H1 (cell line): ENCODE data around the gene ABCA2. TPM values are rescaled to one million over a fixed set of nuclear protein-coding genes. Genes with fewer than 3 reads are reported as not detected.

ENCODE experiments used
- CTCF ChIA-PET: fragments of 300-600 bp; sonication (Branson Sonifier 250); formaldehyde crosslinking; loops from one replicate; lab custom pipeline; 2021; ENCODE audit not compliant: partially characterized antibody; lab: Charles Lee
- POLR2A ChIA-PET: fragments of 300-600 bp; sonication (Branson Sonifier 250); formaldehyde crosslinking; loops from one replicate; lab custom pipeline; 2021; ENCODE audit warnings: inconsistent platforms; ENCODE audit not compliant: partially characterized antibody; lab: Charles Lee
- DNase-seq, 2 experiments: peaks; one replicate each; pipeline versions ENCODE4 v3.0.0 to v3.0.0-alpha.2; 2010 to 2022; ENCODE audit warnings: low spot score in 2 of 2, low read depth in 1 of 2, mixed read lengths in 1 of 2
- FAIRE-seq: peaks from 2 replicates; lab custom pipeline; 2011; peaks lifted over from hg19 to GRCh38; lab: Jason Lieb, UNC
- H2AFZ ChIP-seq: 2 replicates; pipeline ENCODE4 v1.8.1; 2012; ENCODE audit warnings: low read length, inconsistent platforms
- H2AK5ac ChIP-seq: 2 replicates; pipeline ENCODE4 v1.6.1; 2013; ENCODE audit warnings: low read depth, low read length
- H2BK120ac ChIP-seq: replicated peaks from 2 replicates; pipeline ENCODE3; 2013; ENCODE audit warnings: low read depth, low read length, inconsistent platforms
- H2BK12ac ChIP-seq: 2 replicates; pipeline ENCODE4 v1.6.1; 2013; ENCODE audit warnings: low read depth, low read length
- H2BK15ac ChIP-seq: 2 replicates; pipeline ENCODE4 v1.6.1; 2013; ENCODE audit warnings: low read length
- H2BK20ac ChIP-seq: 2 replicates; pipeline ENCODE4 v1.6.1; 2013; ENCODE audit warnings: low read length
- H2BK5ac ChIP-seq: 2 replicates; pipeline ENCODE4 v1.6.1; 2013; ENCODE audit warnings: low read depth, low read length
- H3K14ac ChIP-seq: 2 replicates; pipeline ENCODE4 v1.6.1; 2013; ENCODE audit warnings: inconsistent platforms; ENCODE audit not compliant: insufficient read length
- H3K18ac ChIP-seq: 2 replicates; pipeline ENCODE4 v1.6.1; 2013; ENCODE audit warnings: low read length; ENCODE audit errors: extremely low read depth
- H3K23ac ChIP-seq: 2 replicates; pipeline ENCODE4 v1.6.1; 2013; ENCODE audit warnings: inconsistent platforms; ENCODE audit not compliant: insufficient read length
- H3K23me2 ChIP-seq: 2 replicates; pipeline ENCODE4 v1.6.1; 2013; ENCODE audit warnings: low read depth, low read length
- H3K27ac ChIP-seq: 2 replicates; pipeline ENCODE4 v1.6.1; 2011; ENCODE audit warnings: low read depth, low read length, inconsistent platforms
- H3K27me3 ChIP-seq, 4 experiments: replicated peaks in 1 of 4; 1 replicate in 1 of 4; 2 replicates in 3 of 4; pipeline versions ENCODE4 v1.6.1 to v1.8.1; 2011 to 2013; ENCODE audit warnings: low read length in 3 of 4, mild to moderate bottlenecking in 3 of 4, inconsistent platforms in 2 of 4, mixed read lengths in 2 of 4, moderate library complexity in 1 of 4; ENCODE audit not compliant: control insufficient read depth in 3 of 4, insufficient read depth in 3 of 4; ENCODE audit errors: extremely low read depth in 1 of 4
- H3K36me3 ChIP-seq, 4 experiments: 2 replicates each; pipeline versions ENCODE4 v1.6.1 to v1.8.1; 2011 to 2013; ENCODE audit warnings: mild to moderate bottlenecking in 4 of 4, low read length in 3 of 4, moderate library complexity in 2 of 4, control low read depth in 1 of 4, inconsistent platforms in 1 of 4; ENCODE audit not compliant: insufficient read depth in 4 of 4, control insufficient read depth in 2 of 4
- H3K4ac ChIP-seq: replicated peaks from 2 replicates; pipeline ENCODE3; 2013; ENCODE audit warnings: low read length, low read depth, mixed read lengths, inconsistent platforms; ENCODE audit not compliant: insufficient read length
- H3K4me1 ChIP-seq, 4 experiments: replicated peaks in 1 of 4; 1 replicate in 1 of 4; 2 replicates in 3 of 4; pipeline versions ENCODE4 v1.6.1 to v1.8.1; 2011 to 2013; ENCODE audit warnings: low read length in 3 of 4, inconsistent platforms in 2 of 4, mixed read lengths in 1 of 4; ENCODE audit not compliant: insufficient read depth in 4 of 4, control insufficient read depth in 3 of 4
- H3K4me2 ChIP-seq, 2 experiments: 2 replicates each; pipeline versions ENCODE4 v1.6.1 to v1.8.1; 2011 to 2013; ENCODE audit warnings: low read depth in 2 of 2, low read length in 2 of 2, control low read depth in 1 of 2, inconsistent platforms in 1 of 2, mild to moderate bottlenecking in 1 of 2; ENCODE audit not compliant: insufficient read depth in 1 of 2
- H3K4me3 ChIP-seq, 4 experiments: fragments of 200-600, 300-600 bp in 1 of 4; sonication (generic), shearing (Covaris generic), sonication (Bioruptor Twin) in 1 of 4; 2 replicates each; pipeline versions ENCODE4 v1.5.1 to v1.8.1; 2011 to 2016; ENCODE audit warnings: low read length in 4 of 4, low read depth in 3 of 4, control low read depth in 2 of 4, inconsistent platforms in 2 of 4, mild to moderate bottlenecking in 2 of 4, mixed read lengths in 1 of 4, moderate library complexity in 1 of 4; ENCODE audit not compliant: insufficient read depth in 2 of 4; ENCODE audit errors: extremely low read depth in 1 of 4
- H3K56ac ChIP-seq: replicated peaks from 2 replicates; pipeline ENCODE3; 2013; ENCODE audit warnings: low read depth, mild to moderate bottlenecking, mixed read lengths, low read length, inconsistent platforms; ENCODE audit not compliant: insufficient read length
- H3K79me1 ChIP-seq: 2 replicates; pipeline ENCODE4 v1.6.1; 2013; ENCODE audit warnings: low read depth, low read length, control low read depth
- H3K79me2 ChIP-seq, 2 experiments: 2 replicates each; pipeline versions ENCODE4 v1.6.1 to v1.8.1; 2012 to 2013; ENCODE audit warnings: low read length in 2 of 2, mild to moderate bottlenecking in 2 of 2, inconsistent platforms in 1 of 2; ENCODE audit not compliant: insufficient read depth in 2 of 2, control insufficient read depth in 1 of 2
- H3K9ac ChIP-seq, 4 experiments: replicated peaks in 1 of 4; 1 replicate in 1 of 4; 2 replicates in 3 of 4; pipeline versions ENCODE4 v1.6.1 to v1.8.1; 2011 to 2013; ENCODE audit warnings: low read depth in 3 of 4, low read length in 3 of 4, control low read depth in 2 of 4, mild to moderate bottlenecking in 2 of 4, moderate library complexity in 2 of 4, inconsistent platforms in 1 of 4; ENCODE audit errors: extremely low read depth in 1 of 4
- H3K9me3 ChIP-seq, 2 experiments: 2 replicates each; pipeline versions ENCODE4 v1.6.1 to v1.8.1; 2012 to 2013; ENCODE audit warnings: mild to moderate bottlenecking in 2 of 2, moderate library complexity in 2 of 2, control low read depth in 1 of 2, inconsistent platforms in 1 of 2, low read depth in 1 of 2, low read length in 1 of 2, mixed read lengths in 1 of 2; ENCODE audit not compliant: insufficient read depth in 2 of 2
- H4K20me1 ChIP-seq, 2 experiments: replicated peaks in 1 of 2; 2 replicates each; pipeline versions ENCODE3 to v1.8.1; 2011 to 2013; ENCODE audit warnings: inconsistent platforms in 2 of 2, low read length in 2 of 2, mild to moderate bottlenecking in 1 of 2; ENCODE audit not compliant: insufficient read depth in 2 of 2, control insufficient read depth in 1 of 2
- H4K5ac ChIP-seq: 2 replicates; pipeline ENCODE4 v1.6.1; 2013; ENCODE audit warnings: low read length, low read depth, mixed read lengths, inconsistent platforms; ENCODE audit not compliant: insufficient read length
- H4K8ac ChIP-seq: 2 replicates; pipeline ENCODE4 v1.8.0; 2013; ENCODE audit warnings: mild to moderate bottlenecking, moderate library complexity, low read length, inconsistent platforms; ENCODE audit not compliant: insufficient read depth; ENCODE audit errors: extremely low read depth
- H4K91ac ChIP-seq: replicated peaks from 2 replicates; pipeline ENCODE3; 2013; ENCODE audit warnings: low read length, mixed read lengths, inconsistent platforms; ENCODE audit not compliant: insufficient read length
- ATF2 ChIP-seq: IDR thresholded peaks from 2 replicates; pipeline ENCODE4 v1.6.1; 2012; ENCODE audit warnings: low read length, inconsistent platforms
- FOSL1 ChIP-seq: IDR thresholded peaks from 2 replicates; pipeline ENCODE4 v1.6.1; 2011; ENCODE audit warnings: mild to moderate bottlenecking, low read depth, low read length, moderate library complexity; ENCODE audit not compliant: insufficient read depth
- GABPA ChIP-seq: IDR thresholded peaks from 2 replicates; pipeline ENCODE4 v1.6.1; 2011; ENCODE audit warnings: mild to moderate bottlenecking, low read length, moderate library complexity, borderline replicate concordance; ENCODE audit not compliant: insufficient read depth
- JUN ChIP-seq: IDR thresholded peaks from 2 replicates; pipeline ENCODE4 v1.6.1; 2011; ENCODE audit warnings: low read depth, mild to moderate bottlenecking, improper control_type of control experiment, low read length
- TBP ChIP-seq: IDR thresholded peaks from 2 replicates; pipeline ENCODE4 v1.6.1; 2011; ENCODE audit warnings: low read depth, low read length, improper control_type of control experiment
- TEAD4 ChIP-seq: IDR thresholded peaks from 2 replicates; pipeline ENCODE4 v1.6.1; 2012; ENCODE audit warnings: low read depth, low read length, inconsistent platforms, mixed read lengths
- whole genome bisulfite sequencing, 2 experiments: shearing (Covaris generic) in 1 of 2; methylation state at CpG; one replicate each; pipeline versions ENCODE4 v1.1.6 to v1.1.7; 2013 to 2015; ENCODE audit warnings: low lambda C conversion rate in 2 of 2, mixed read lengths in 2 of 2, inconsistent platforms in 1 of 2, low coverage in 1 of 2, missing lambda C conversion rate in 1 of 2; ENCODE audit not compliant: insufficient replicate concordance in 2 of 2, insufficient coverage in 1 of 2, insufficient read length in 1 of 2; ENCODE audit errors: extremely low coverage in 1 of 2, missing lambda C conversion rate in 1 of 2; 5-methylcytosine and 5-hydroxymethylcytosine counted together
- polyA plus RNA-seq, 7 experiments: library from polyadenylated mRNA; depleted of rRNA in 3 of 7; stranded (reverse) in 5 of 7; unstranded in 2 of 7; fragments of >200 nt in 5 of 7; fragments of 200-250 nt in 2 of 7; gene quantifications; 1 replicate in 5 of 7; 2 replicates in 1 of 7; 4 replicates in 1 of 7; pipeline versions ENCODE4 v1.2.1 to v1.2.3, GENCODE V29; 2011 to 2013; ENCODE audit warnings: missing spikeins in 2 of 7, mixed read lengths in 2 of 7
- total RNA-seq: library from RNA; stranded (reverse); fragmentation: NEBNext Ultra II Directional; extraction: Animal tissue kit (Norgen Biotek cat#: 25700); gene quantifications from 2 replicates; pipeline ENCODE4 v1.2.1, GENCODE V29; 2021

ABCA2 gene
- total and polyA plus RNA-seq, 2 of the 8 experiments (the other 6 are each of a cell fraction or from before 2014, with no cell fraction given) = 12.5 to 14.3 TPM

GRCh38 chr9:137019891-137020683, 8.0 kb downstream of the ABCA2 start:
- ChIA-PET CTCF (interaction anchor here (1.2 to 7.2 kb wide), 11 partner anchors 10 to 205 kb away, joined by 3 to 54 read pairs (median 4); partner anchors contain the start of genes ABCA2, CYSRT1 and FUT7), POLR2A (interaction anchor here (0.7 to 1.4 kb wide), 3 partner anchors 43 to 292 kb away, joined by 3 to 4 read pairs (median 3); partner anchors contain the start of gene RABL6)
- H2BK12ac ChIP-seq = no peak overlapping the region
- no peak overlapping the region for H3K4me2 ChIP-seq
- H3K23me2 ChIP-seq = no peaks in the 10 kb centered on the region
- no peak overlapping the region for H2BK120ac ChIP-seq
- no peak overlapping the region for H3K18ac ChIP-seq
- no peak overlapping the region for H2AFZ ChIP-seq
- no peak overlapping the region for H3K23ac ChIP-seq
- H3K4me1 ChIP-seq = peaks cover 0 to 8% (median 3%) of the 10 kb centered on the region in 4 experiments; a peak in 3 of 7 replicates
- no peak overlapping the region for H4K8ac ChIP-seq
- no peaks in the 10 kb centered on the region for H3K79me1 ChIP-seq
- H4K91ac ChIP-seq = no peak overlapping the region
- H3K27me3 ChIP-seq = no peaks in the 10 kb centered on the region; a peak in 1 of 7 replicates
- no peak for TF ChIP-seq JUN
- no peak for TF ChIP-seq ATF2
- no peak for TF ChIP-seq FOSL1
- no peak for TF ChIP-seq GABPA
- no peak for TF ChIP-seq TEAD4
- no peak for TF ChIP-seq TBP
- no peak overlapping the region for H3K4ac ChIP-seq
- H2BK15ac ChIP-seq = no peak overlapping the region
- no peak overlapping the region for H4K5ac ChIP-seq
- no peak overlapping the region for H3K56ac ChIP-seq
- 95% methylated on average over 19 of the region's 34 CpGs; no CpG with 5 or more reads in 1 of the 2 experiments for WGBS, 2 experiments
- H3K79me2 ChIP-seq = no peaks in the 10 kb centered on the region
- no peak overlapping the region for H2BK5ac ChIP-seq
- no peak for DNase-seq
- H3K9ac ChIP-seq = no peak overlapping the region
- peaks cover 0 to 12% (median 0%) of the 10 kb centered on the region in 4 experiments; a peak in 1 of 8 replicates for H3K36me3 ChIP-seq
- H3K4me3 ChIP-seq = no peak overlapping the region
- no peak overlapping the region for H3K14ac ChIP-seq
- no peak overlapping the region for H2BK20ac ChIP-seq
- peaks cover 0 to 8% of the 10 kb centered on the region in 2 experiments for H4K20me1 ChIP-seq
- H2AK5ac ChIP-seq = no peak overlapping the region
- FAIRE-seq = no peak
- H3K9me3 ChIP-seq = peaks cover 0 to 21% of the 10 kb centered on the region in 2 experiments; a peak in 2 of 4 replicates
- H3K27ac ChIP-seq = no peak overlapping the region
